Fibroblast of lung (primary cell): ENCODE results near the gene VEGFA. TPM values are rescaled to one million over a fixed set of nuclear protein-coding genes. Genes with fewer than 3 reads are reported as not detected.

Source experiments
- DNase-seq, 2 donors: peaks; one replicate each; pipeline versions ENCODE4 v3.0.0 to v3.0.0-alpha.2; 2010; ENCODE audit warnings: low read depth in 2 of 2
- H2AFZ ChIP-seq: 2 replicates; pipeline ENCODE4 v1.5.1; 2012; ENCODE audit warnings: low read length, control low read depth, inconsistent platforms
- H3K27ac ChIP-seq: 2 replicates; pipeline ENCODE4 v1.5.1; 2011; ENCODE audit warnings: low read length, control low read depth; ENCODE audit not compliant: insufficient read depth
- H3K27me3 ChIP-seq: 2 replicates; pipeline ENCODE4 v1.5.1; 2011; ENCODE audit warnings: mild to moderate bottlenecking, low read length; ENCODE audit not compliant: control insufficient read depth, insufficient read depth
- H3K36me3 ChIP-seq: 2 replicates; pipeline ENCODE4 v1.5.1; 2011; ENCODE audit warnings: low read length; ENCODE audit not compliant: control insufficient read depth, insufficient read depth
- H3K4me1 ChIP-seq: 2 replicates; pipeline ENCODE4 v1.5.1; 2011; ENCODE audit warnings: low read length; ENCODE audit not compliant: control insufficient read depth, insufficient read depth; ENCODE audit errors: extremely low read depth
- H3K4me2 ChIP-seq: 2 replicates; pipeline ENCODE4 v1.5.1; 2011; ENCODE audit warnings: low read length, control low read depth; ENCODE audit not compliant: insufficient read depth; ENCODE audit errors: extremely low read depth
- H3K4me3 ChIP-seq, 4 experiments: fragments of 200-600 bp in 1 of 4; sonication (generic) in 1 of 4; replicated peaks in 1 of 4; 2 replicates each; pipeline ENCODE4 v1.5.1; 2011 to 2016; ENCODE audit warnings: low read length in 4 of 4, low read depth in 3 of 4, mild to moderate bottlenecking in 3 of 4, control low read depth in 2 of 4, inconsistent platforms in 1 of 4, mixed read lengths in 1 of 4; ENCODE audit not compliant: insufficient read depth in 1 of 4; ENCODE audit errors: control extremely low read depth in 1 of 4
- H3K79me2 ChIP-seq: 2 replicates; pipeline ENCODE4 v1.5.1; 2012; ENCODE audit warnings: mild to moderate bottlenecking, low read length, inconsistent platforms; ENCODE audit not compliant: control insufficient read depth, insufficient read depth
- H3K9ac ChIP-seq: 2 replicates; pipeline ENCODE4 v1.5.1; 2011; ENCODE audit warnings: mild to moderate bottlenecking, low read length, control low read depth; ENCODE audit not compliant: insufficient read depth
- H3K9me3 ChIP-seq: 2 replicates; pipeline ENCODE4 v1.5.1; 2012; ENCODE audit warnings: low read depth, low read length; ENCODE audit not compliant: control insufficient read depth, insufficient read depth
- H4K20me1 ChIP-seq: 2 replicates; pipeline ENCODE4 v1.5.1; 2011; ENCODE audit warnings: low read length; ENCODE audit not compliant: control insufficient read depth, insufficient read depth; ENCODE audit errors: extremely low read depth
- EZH2 ChIP-seq: IDR thresholded peaks from 2 replicates; pipeline ENCODE4 v1.5.1; 2012; ENCODE audit warnings: low read length, control low read depth, mild to moderate bottlenecking; ENCODE audit errors: missing control alignments
- polyA plus RNA-seq, 2 donors: library from polyadenylated mRNA; depleted of rRNA in 1 of 2; stranded (reverse) in 1 of 2; unstranded in 1 of 2; fragments of >200 nt; gene quantifications; 2 replicates each; pipeline ENCODE4 v1.2.1, GENCODE V29; 2011 to 2012; ENCODE audit warnings: missing spikeins in 1 of 2
- total RNA-seq: library from RNA; depleted of rRNA; stranded (reverse); fragments of >200 nt; gene quantifications from 2 replicates; pipeline ENCODE4 v1.2.1, GENCODE V29; 2014
- TF ChIP-seq, protein P1 (sequence below), 2 donors: IDR thresholded peaks in 1 of 2; conservative IDR thresholded peaks in 1 of 2; 1 replicate in 1 of 2; 2 replicates in 1 of 2; pipeline ENCODE4 v1.5.1; 2011 to 2012; ENCODE audit warnings: low read length in 2 of 2, control low read depth in 1 of 2, inconsistent platforms in 1 of 2, low read depth in 1 of 2, mild to moderate bottlenecking in 1 of 2

The VEGFA gene
- total and polyA plus RNA-seq, 2 donors (not counting 1 experiment from before 2014, with no cell fraction given): 111 to 150 TPM

DNA sequence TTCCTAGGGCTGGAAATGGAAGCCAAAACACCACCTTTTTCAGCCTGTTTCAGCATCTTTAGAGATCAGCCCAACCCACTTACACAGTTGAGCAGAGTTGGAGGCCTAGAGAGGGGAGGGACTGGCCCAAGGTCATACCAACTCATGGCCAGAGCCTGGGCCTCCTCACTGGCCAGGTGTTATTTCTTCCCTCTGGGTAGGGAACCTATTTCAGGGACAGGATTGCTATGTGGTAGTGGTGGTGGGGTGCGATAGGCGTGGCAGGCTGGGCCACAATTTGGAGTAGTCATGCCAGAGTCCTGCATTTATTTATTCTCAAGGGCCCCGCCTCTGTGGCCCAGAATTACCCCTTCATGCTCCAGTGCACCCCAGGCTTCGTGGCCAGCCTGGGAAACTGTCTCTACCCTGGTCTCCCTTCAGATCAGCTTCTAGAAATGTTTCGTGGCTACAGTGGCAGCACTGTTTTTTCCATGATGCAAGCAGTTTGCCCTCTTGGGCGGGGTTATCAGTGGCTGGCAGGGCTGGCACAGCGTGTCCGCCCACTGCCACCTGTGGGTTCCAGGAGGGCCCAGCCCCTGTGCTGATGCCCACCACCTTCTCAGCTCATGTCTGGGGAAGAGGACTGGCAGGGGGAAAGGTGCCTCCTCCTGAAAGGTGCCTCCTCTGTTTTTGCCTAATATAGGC is 6.2 kb downstream of the VEGFA start:
- no peaks in the 10 kb centered on the region for H3K27me3 ChIP-seq
- peaks cover 39% of the 10 kb centered on the region for H3K36me3 ChIP-seq
- H4K20me1 ChIP-seq: no peaks in the 10 kb centered on the region
- no peak overlapping the region for H2AFZ ChIP-seq
- no peak overlapping the region for H3K4me3 ChIP-seq
- no peak for DNase-seq
- no peaks in the 10 kb centered on the region for H3K9me3 ChIP-seq
- no peak overlapping the region for H3K27ac ChIP-seq
- no peak overlapping the region for H3K9ac ChIP-seq
- peaks cover 97% of the 10 kb centered on the region for H3K79me2 ChIP-seq
- H3K4me2 ChIP-seq: no peak overlapping the region
- H3K4me1 ChIP-seq: peaks cover 23% of the 10 kb centered on the region
- TF ChIP-seq, protein P1, sequence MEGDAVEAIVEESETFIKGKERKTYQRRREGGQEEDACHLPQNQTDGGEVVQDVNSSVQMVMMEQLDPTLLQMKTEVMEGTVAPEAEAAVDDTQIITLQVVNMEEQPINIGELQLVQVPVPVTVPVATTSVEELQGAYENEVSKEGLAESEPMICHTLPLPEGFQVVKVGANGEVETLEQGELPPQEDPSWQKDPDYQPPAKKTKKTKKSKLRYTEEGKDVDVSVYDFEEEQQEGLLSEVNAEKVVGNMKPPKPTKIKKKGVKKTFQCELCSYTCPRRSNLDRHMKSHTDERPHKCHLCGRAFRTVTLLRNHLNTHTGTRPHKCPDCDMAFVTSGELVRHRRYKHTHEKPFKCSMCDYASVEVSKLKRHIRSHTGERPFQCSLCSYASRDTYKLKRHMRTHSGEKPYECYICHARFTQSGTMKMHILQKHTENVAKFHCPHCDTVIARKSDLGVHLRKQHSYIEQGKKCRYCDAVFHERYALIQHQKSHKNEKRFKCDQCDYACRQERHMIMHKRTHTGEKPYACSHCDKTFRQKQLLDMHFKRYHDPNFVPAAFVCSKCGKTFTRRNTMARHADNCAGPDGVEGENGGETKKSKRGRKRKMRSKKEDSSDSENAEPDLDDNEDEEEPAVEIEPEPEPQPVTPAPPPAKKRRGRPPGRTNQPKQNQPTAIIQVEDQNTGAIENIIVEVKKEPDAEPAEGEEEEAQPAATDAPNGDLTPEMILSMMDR (conservative IDR thresholded peaks at IDR 0.05 in 1 of 2, IDR thresholded peaks at IDR 0.05 in 1 of 2; ENCODE audit: low read depth in 1 of 2, low read length in 2 of 2): no peak
- TF ChIP-seq EZH2: no peak

DNA sequence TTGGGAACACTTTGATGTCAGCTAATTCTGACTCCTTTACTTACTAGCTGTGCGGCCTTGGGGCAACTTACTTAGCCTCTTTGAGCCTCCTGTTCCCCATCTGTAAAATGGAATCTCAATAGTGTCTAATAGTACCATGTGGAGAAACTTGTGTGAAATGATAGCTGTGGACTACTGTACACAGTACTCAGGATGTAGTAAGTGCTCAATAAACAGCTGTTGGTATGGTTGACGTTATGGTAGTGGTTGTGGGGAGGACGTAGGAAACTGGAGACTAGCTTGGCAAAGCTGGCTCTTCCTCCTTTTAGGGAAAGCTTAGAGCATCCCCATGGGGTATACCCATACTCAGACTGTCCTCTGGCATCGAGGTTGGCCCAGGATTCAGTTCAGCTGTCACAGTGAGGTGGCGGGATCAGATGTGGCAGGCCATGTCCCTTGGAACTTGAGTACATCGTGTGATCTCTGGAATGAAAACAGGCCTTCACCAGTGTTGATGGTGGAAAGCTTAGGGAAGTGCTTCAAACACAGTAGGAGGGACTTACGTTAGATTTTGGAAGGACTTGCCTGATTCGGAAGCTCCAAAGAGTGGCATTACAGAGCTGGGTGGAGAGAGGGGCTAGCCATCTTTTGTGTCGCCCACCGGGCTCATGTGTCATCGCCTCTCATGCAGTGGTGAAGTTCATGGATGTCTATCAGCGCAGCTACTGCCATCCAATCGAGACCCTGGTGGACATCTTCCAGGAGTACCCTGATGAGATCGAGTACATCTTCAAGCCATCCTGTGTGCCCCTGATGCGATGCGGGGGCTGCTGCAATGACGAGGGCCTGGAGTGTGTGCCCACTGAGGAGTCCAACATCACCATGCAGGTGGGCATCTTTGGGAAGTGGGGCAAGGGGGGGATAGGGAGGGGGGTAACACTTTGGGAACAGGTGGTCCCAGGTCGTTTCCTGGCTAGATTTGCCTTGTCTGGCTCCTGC is 7.1 kb downstream of the VEGFA start:
- Histone ChIP-seq H3K4me1 (peaks cover 23% of the 10 kb centered on the region), H3K36me3 (peaks cover 45% of the 10 kb centered on the region), H3K27ac (no peak overlapping the region), H3K9me3 (no peaks in the 10 kb centered on the region), H3K79me2 (peaks cover 97% of the 10 kb centered on the region), H4K20me1 (no peaks in the 10 kb centered on the region), H3K4me3 (no peak overlapping the region), H3K27me3 (no peaks in the 10 kb centered on the region), H3K4me2 (no peak overlapping the region), H3K9ac (no peak overlapping the region), H2AFZ (no peak overlapping the region)
- TF ChIP-seq, protein P1 (conservative IDR thresholded peaks at IDR 0.05 in 1 of 2, IDR thresholded peaks at IDR 0.05 in 1 of 2; ENCODE audit: low read depth in 1 of 2, low read length in 2 of 2): no peak
- TF ChIP-seq EZH2: no peak
- DNase-seq: no peak

GRCh38 chr6:43778131-43778855 is 8.3 kb downstream of the VEGFA start:
- Histone ChIP-seq H3K36me3 (peaks cover 50% of the 10 kb centered on the region), H3K79me2 (peaks cover 95% of the 10 kb centered on the region), H3K4me1 (peaks cover 23% of the 10 kb centered on the region)

More at GRCh38 chr6:43778131-43778855, 8.3 kb downstream of the VEGFA start:
- no peak for DNase-seq
- Histone ChIP-seq H3K9me3 (no peaks in the 10 kb centered on the region), H3K4me2 (no peak overlapping the region), H3K4me3 (no peak overlapping the region), H3K27ac (no peak overlapping the region), H3K9ac (no peak overlapping the region), H3K27me3 (no peaks in the 10 kb centered on the region), H2AFZ (no peak overlapping the region), H4K20me1 (peaks cover 2% of the 10 kb centered on the region)
- TF ChIP-seq, protein P1 (conservative IDR thresholded peaks at IDR 0.05 in 1 of 2, IDR thresholded peaks at IDR 0.05 in 1 of 2; ENCODE audit: low read depth in 1 of 2, low read length in 2 of 2): no peak
- TF ChIP-seq EZH2: no peak
